HG02759 (cell line): ENCODE results near the gene HERC4.
"Not testable (repeated sequence)": the region's sequence is repeated elsewhere in the genome, so short reads cannot be mapped to it uniquely, and the experiment has no call there.

ENCODE experiments used
- ATAC-seq: cut with Tn5 transposase; IDR thresholded peaks from one replicate; pipeline ENCODE4 v1.9.1; 2021; ENCODE audit warnings: mild to moderate bottlenecking, moderate library complexity; ENCODE audit not compliant: unreplicated experiment

The HERC4 gene

DNA sequence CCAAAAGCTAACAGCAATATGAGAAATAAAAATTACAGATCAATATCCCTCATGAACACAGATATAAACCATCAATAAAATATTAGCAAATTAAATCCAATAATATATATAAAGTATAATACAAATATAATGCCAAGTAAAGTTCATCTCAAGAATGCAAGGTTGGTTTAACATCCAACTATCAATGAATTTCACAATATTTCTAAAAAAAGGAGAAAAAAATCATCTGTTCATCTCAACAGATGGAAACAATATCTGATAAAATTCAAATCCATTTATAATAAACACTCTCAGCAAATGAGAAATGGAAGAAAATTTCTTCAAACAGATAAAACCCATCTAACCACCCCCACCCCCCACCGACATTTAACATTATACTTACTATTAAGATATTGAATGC, 103.8 kb downstream of the HERC4 start:
- ATAC-seq, result no peak

DNA sequence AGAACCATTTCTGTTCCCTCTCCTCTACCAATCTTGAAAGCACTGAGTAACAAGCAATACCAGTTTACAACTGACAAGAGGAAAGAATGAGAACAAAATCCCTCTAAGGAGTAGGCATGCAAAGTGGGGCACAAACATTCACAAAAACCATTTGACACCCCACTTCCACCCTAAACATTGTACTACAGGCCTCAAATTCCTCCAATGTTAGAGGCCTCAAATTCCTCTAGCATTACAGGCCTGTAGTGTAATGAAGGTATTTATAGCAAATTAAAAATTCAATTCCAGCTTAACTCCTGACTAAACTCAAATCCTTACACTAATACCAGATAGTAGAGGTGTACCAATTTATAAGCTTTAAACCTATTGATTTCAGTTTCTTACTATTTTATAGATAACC, 105.2 kb downstream of the HERC4 start:
- ATAC-seq, result no peak

DNA sequence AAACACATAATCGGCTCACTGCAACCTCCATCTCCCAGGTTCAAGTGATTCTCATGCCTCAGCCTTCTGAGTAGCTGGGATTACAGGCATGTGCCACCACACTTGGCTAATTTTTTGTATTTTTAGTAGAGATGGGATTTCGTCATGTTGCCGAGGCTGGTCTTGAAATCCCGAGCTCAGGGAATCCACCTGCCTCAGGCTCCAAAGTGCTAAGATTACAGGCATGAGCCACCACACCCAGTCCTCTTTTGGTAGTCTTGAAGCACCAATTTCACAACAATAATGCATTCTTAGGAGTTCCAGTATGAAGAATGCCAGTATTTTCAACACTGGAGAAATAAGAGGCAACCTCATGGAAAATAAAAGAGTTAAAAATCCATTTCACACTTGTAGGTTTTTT, 109.0 kb downstream of the HERC4 start:
- not testable (repeated sequence) for ATAC-seq

GRCh38 chr10:67965456-67965855, 109.6 kb downstream of the HERC4 start:
- ATAC-seq, result no peak

- no peak for ATAC-seq
These were observed 115.1 kb downstream of the HERC4 start for GRCh38 chr10:67959839-67960476.

DNA sequence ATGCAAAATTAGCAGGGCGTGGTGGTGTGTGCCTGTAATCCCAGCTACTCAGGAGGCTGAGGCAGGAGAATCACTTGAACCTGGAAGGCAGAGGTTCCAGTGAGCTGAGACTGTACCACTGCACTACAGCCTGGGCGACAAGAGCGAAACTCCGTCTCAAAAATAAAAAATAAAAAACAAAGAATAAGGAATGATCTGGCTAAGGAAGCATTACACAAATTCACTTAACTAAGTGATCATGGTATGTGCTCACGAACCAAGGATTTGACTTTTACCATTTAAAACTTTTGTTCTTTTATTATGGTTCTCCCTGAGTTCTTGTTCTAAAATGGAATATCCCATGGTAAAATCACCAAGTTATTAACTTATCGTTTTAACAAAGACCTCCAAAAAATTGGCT, 119.5 kb downstream of the HERC4 start:
- no peak for ATAC-seq

- ATAC-seq, result no peak
These were observed 131.2 kb downstream of the HERC4 start for GRCh38 chr10:67943917-67944316.

GRCh38 chr10:67936416-67936815, 138.7 kb downstream of the HERC4 start:
- ATAC-seq, result no peak

DNA sequence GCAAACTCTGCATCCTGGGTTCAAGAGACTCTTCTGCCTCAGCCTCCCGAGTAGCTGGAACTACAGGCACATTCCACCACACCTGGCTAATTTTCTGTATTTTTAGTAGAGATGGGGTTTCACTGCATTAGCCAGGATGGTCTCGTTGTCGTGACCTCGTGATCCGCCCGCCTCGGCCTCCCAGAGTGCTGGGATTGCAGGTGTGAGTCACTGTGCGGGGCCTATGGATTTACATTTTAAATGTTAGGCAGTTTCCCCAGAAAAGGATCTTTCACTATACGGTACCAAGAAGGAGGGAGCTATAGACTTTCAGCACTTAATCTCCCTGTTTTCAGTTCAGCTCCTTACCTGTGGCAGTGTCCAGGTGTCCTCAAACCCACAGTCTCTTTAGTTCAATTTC, 139.9 kb downstream of the HERC4 start:
- no peak for ATAC-seq

DNA sequence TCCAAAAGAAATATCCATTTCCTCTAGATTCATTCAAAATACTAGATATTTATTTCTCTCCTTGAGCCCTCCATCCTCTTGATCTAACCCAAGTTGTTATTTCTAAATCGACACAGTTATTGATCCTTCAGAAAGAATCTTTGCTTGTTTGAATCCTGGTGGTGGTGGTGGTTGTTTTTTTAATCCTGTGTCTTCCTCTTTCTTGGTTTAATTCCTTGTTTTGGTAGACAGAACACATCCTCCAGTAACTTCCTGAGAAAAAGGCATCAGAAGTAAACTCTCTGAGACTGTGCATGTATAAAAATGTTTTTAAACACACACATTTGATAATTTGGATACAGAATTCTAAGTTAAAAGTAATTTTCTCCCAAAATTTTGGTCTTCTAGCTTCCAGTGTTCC, 140.7 kb downstream of the HERC4 start:
- ATAC-seq, result no peak

GRCh38 chr10:67933199-67933598, 141.9 kb downstream of the HERC4 start:
- no peak for ATAC-seq

- no peak for ATAC-seq
These were observed 148.1 kb downstream of the HERC4 start for GRCh38 chr10:67926951-67927350.

DNA sequence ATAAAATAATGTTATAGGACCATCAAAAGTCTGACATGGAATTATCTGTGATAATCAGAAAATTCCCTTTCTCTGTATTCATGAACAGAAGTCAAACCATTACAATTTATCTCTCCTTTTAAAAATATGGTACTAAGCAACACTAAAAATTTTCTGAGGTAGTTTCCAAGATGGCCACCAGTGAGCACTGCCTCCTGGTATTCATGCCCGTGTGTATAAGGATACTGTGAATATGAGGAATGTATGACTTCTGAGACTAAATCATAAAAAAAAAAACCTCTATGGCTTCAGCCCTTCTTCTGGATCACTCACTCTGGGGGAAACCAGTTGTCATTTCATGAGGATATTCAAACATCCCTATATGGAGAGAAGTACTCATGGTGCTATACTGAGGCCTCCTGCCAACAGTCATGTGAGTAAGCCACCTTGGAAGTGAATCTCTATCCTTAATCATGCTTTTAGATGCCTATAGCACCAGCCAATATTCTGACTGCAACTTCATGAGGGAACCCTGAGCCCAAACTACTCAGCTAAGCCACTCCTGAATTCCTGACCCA, 149.6 kb downstream of the HERC4 start:
- ATAC-seq, result no peak

DNA sequence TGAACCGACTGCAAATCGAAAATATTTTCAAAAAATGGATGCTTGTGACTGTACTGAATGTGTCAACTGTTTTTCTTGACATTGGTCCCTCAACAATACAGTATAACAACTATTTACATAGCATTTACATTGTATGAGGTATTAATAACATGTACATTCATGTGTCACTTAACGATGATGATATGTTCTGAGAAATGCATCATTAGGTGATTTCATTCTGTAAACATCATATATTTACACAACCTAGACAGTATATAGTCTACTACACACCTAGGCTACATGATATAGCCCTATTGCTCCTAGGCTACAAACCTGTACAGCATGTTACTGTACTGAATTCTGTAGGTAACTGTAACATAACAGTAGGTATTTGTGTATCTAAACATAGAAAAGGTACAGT, 150.9 kb downstream of the HERC4 start:
- no peak for ATAC-seq

DNA sequence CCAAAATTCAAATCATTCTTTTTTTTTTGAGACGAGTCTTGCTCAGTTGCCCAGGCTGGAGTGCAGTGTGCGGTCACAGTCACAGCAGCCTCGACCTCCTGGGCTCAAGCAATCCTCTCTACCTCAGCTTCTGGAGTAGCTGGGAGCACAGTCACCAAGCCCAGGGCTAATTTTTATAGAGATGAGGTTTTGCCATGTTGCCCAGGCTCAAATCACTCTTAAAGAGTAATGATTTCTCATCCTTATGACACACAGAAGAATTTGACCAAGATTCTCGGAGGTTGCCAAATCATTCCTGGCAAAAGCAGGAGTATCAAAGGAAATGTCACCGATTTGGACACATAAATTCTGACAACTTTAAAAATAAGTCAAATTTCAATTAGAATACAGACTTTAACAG, 151.5 kb downstream of the HERC4 start:
- ATAC-seq, result no peak

- ATAC-seq, result no peak
These were observed 154.0 kb downstream of the HERC4 start for GRCh38 chr10:67921065-67921464.

- no peak for ATAC-seq
These were observed 157.4 kb downstream of the HERC4 start for GRCh38 chr10:67917679-67918078.

DNA sequence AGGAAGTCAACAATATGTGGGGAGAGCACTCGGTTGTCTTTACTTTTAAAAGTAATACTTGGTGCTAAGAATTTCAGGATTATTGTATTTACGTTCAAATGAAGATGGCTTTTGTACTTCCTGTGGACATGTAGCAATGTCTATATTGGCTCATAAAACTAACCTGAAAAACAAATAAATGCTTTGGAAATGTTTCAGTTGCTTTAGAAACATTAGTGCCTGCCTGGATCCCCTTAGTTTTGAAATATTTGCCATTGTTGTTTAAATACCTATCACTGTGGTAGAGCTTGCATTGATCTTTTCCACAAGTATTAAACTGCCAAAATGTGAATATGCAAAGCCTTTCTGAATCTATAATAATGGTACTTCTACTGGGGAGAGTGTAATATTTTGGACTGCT, 157.9 kb downstream of the HERC4 start:
- no peak for ATAC-seq

DNA sequence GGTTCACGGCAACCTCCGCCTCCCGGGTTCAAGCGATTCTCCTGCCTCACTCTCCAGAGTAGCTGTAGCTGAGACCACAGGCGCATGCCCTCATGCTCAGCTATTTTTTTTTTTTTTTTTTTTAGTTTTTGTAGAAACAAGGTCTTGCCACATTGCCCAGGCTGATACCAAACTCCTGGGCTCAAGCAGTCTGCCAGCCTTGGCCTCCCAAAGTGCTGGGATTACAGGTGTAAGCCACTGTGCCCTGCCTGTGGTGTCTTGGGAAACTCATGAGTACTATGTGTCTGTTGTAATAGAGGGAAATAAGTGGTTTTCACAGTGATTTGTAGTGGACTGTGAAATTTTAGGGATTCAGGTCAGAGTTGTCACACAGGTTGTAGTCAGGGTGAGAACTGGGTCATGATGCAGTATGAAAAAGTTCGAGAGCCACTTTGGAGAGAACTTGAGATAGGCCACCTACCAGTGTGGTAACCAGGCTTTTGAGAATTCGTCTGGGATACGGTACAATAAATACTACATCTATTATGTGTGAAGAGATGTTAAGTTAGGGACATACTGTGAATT, 160.2 kb downstream of the HERC4 start:
- ATAC-seq, result no peak

DNA sequence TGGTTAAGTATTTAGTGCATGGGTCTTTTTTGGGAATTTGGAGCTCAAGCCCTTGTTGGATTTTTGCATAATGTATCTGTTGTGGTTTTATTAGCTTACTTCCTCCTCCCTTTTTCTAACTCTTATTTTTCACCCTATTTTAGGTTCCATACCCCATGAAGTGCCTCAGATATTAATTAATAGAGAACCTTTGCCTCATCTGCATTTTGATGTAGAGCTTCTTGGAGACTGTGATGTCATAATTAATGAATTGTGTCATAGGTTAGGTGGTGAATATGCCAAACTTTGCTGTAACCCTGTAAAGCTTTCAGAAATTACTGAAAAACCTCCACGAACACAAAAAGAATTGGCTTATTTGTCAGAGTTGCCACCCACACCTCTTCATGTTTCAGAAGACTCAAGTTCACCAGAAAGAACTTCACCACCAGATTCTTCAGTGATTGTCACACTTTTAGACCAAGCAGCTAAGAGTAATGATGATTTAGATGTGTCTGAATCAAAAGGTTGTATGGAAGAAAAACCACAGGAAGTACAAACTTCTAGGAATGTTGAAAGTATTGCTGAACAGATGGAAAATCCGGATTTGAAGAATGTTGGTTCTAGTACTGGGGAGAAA, 162.6 kb downstream of the HERC4 start:
- ATAC-seq, result no peak

DNA sequence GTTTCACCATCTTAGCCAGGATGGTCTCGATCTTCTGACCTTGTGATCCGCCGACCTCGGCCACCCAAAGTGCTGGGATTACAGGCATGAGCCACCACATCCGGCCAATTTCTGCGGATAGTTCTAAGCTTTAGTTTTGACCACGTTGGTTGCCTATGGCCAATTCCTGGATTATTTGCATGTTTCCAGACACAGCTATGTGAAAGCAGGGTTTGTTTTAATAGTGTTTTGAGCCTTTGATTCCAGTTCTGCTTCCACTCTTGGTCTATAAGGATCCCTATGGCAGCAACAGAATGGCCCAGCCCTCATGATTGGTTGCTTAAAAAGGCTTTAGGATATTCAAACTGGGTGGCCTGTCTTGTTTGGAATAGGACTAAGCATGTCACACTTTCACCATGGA, 171.5 kb downstream of the HERC4 start:
- no peak for ATAC-seq

DNA sequence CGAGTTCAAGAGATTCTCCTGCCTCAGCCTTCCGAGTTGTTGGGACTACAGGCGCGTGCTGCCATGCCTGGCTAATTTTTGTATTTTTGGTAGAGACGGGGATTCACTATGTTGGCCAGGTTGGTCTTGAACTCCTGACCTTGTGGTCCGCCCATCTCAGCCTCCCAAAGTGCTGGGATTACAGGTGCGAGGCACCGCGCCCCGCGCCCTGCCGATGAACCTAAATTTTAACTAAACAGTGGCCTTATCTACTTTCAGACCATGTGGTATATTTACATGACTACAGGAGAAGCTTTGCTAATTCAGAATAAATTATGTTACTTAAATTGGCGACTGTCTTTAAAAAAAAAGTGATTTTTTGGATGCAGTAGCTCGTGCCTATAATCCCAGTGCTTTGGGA, 181.4 kb downstream of the HERC4 start:
- ATAC-seq, result no peak
